Stomach (tissue), 4 donors: ENCODE measurements around the gene LILRA2.

Source experiments
- EP300 ChIP-seq: sonication (generic); formaldehyde crosslinking; IDR thresholded peaks from one replicate; pipeline ENCODE4 v1.6.1; 2017; ENCODE audit warnings: antibody characterized with exemption
- POLR2A ChIP-seq, 4 donors: fragments of 450-650 bp; IDR thresholded peaks; one replicate each; pipeline ENCODE4 v1.6.1; 2016; ENCODE audit warnings: antibody characterized with exemption in 4 of 4, control low read depth in 2 of 4, mild to moderate bottlenecking in 1 of 4, moderate library complexity in 1 of 4

DNA sequence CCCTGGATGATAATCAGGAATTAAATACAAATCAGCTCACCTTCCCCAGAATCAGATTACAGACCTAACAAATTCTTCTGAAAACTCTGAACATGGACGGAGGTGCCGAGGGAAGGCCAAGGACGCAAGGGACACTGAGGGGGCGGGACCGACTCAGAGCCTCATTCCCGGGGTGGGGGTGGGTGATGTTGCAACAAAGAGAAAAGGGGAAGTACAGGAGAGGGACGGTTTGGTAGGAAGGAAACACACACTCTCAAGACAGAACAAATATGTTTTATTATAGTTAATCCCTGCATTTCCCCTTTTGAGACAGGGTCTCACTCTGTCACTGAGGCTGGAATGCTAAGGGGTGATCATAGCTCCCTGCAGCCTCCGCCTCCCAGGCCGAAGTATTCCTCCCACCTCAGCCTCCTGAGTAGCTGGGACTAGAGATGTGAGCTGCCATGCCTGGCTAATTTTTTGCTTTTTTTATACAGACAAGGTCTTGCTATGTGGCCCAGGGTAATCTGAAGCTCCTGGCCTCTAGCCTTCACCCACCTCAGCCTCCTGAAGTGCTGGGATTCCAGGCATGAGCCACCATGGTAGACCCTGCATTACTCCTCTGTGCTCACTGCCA, 786 bp upstream of the LILRA2 start:
- TF ChIP-seq EP300 (no peak), POLR2A (IDR thresholded peaks at IDR 0.05) (no peak)
